ENCODE data around the gene TNPO2.

TNPO2 gene

DNA sequence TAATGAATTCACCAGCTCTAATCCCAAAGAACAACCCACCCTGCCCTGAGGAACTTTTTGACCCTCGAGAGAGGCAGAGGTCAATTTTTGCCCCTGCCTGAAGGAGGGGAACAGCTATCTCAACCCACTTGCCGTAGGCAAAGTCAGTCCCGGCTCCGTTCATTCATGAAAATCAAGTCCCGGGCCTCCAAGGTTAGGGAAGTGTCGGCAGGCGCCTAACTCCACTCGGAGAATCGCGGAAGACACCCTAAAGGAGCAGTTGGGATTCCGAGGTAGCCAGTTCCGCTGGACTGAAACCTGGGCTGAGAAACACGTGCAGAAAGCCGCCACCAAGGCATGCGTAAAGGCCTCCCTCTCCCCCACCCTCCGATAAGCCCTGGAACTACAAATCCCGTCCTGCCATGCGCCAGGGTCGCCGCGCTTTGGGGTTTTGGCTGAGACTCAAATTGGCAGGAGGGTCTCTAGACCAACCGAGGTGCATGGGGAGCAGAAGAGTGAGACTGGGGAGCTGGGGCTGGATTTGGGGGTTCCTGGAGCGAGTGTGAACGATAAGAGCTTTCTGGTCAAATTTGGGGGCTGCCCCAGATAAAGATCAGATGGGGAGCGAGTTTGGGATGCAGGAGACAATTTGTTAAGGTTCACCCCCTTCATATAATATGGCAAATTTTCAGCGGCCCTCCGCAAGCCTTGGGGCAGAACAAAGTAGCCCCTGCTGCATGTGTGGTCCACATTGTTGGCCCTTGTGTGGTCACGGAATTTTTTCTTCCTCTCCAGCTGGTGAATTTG, at the start of gene TNPO2:
TSS of gene TNPO2 (minus strand) at position 292 of the 786 bp plus-strand sequence. CDS start 2,955 bp downstream, outside the sequence.
- peak within 1 kb of the TSS; percentile 93 for H3K27ac ChIP-seq (ENCODE audit: low read length)
- peaks cover 39% of the 10 kb centered on the region for H3K4me1 ChIP-seq (ENCODE audit: control insufficient read depth, insufficient read depth, low read length)
- H3K27me3 ChIP-seq (ENCODE audit: control insufficient read depth in 1 of 2, insufficient read depth in 2 of 2, low read length in 2 of 2) = no peaks in the 10 kb centered on the region
- H3K9ac ChIP-seq (ENCODE audit: low read length in 2 of 2) = peak within 1 kb of the TSS; percentile 78 to 80
- no peaks in the 10 kb centered on the region for H3K9me3 ChIP-seq (ENCODE audit: control insufficient read depth in 2 of 2, low read length in 2 of 2)
- H3K4me3 ChIP-seq (ENCODE audit: low read length in 2 of 2) = peak within 1 kb of the TSS; percentile 81 to 86
- H3K36me3 ChIP-seq (ENCODE audit: control insufficient read depth in 2 of 2, insufficient read depth in 2 of 2, low read length in 2 of 2) = peaks cover 7 to 8% of the 10 kb centered on the region in 2 donors

DNA sequence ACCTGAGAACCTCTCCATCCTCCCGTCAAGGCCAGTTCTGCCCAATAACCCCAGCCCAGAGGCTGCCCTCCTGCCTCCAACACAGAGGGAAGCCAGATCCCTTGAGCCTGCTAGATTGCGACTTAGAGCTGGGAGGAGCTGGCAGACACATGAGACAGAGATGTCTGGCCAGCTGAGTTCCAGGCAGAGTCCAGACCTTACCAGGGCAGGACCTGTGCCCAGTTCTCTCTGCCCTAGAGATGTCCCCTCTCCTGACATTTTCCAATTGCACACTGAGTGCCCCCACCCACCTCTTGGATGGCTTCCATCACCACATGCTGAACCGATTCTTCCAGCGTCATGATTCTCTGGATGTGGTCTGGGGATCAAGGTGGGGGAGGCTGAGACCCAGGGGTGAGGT, 48.6 kb upstream of the TNPO2 start:
- peaks cover 0 to 2% of the 10 kb centered on the region in 2 donors for H3K36me3 ChIP-seq (ENCODE audit: control insufficient read depth in 2 of 2, insufficient read depth in 2 of 2, low read length in 2 of 2)
- H3K9ac ChIP-seq (ENCODE audit: low read length in 2 of 2) = no peak overlapping the region
- H3K27ac ChIP-seq (ENCODE audit: low read length) = no peak overlapping the region
- no peaks in the 10 kb centered on the region for H3K9me3 ChIP-seq (ENCODE audit: control insufficient read depth in 2 of 2, low read length in 2 of 2)
- H3K27me3 ChIP-seq (ENCODE audit: control insufficient read depth in 1 of 2, insufficient read depth in 2 of 2, low read length in 2 of 2) = no peaks in the 10 kb centered on the region
- H3K4me3 ChIP-seq (ENCODE audit: low read length in 2 of 2) = no peak overlapping the region
- H3K4me1 ChIP-seq (ENCODE audit: control insufficient read depth, insufficient read depth, low read length) = peaks cover 12% of the 10 kb centered on the region

DNA sequence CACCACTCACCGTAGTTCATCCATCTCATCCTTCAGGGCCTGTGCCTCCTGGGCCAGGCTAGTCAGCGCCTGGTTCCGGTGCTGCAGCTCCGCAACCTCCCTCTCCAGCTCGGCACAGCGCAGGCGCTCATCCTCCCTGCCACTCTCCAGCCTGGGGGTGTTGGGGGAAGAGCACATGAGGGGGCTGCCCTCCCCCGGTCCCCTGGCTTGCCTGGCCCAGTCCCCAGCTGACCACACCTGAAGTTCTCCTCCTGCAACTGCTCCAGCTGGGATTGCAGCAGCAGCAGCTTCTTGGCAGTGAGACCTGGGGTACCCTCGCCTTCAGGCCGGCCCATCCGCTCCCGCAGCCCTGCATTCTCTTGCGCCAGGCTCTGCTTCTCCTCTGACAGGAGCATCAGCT, 47.2 kb upstream of the TNPO2 start:
- H3K27me3 ChIP-seq (ENCODE audit: control insufficient read depth in 1 of 2, insufficient read depth in 2 of 2, low read length in 2 of 2) = no peaks in the 10 kb centered on the region
- H3K9me3 ChIP-seq (ENCODE audit: control insufficient read depth in 2 of 2, low read length in 2 of 2) = no peaks in the 10 kb centered on the region
- no peak overlapping the region for H3K9ac ChIP-seq (ENCODE audit: low read length in 2 of 2)
- peaks cover 9% of the 10 kb centered on the region for H3K4me1 ChIP-seq (ENCODE audit: control insufficient read depth, insufficient read depth, low read length)
- no peak overlapping the region for H3K4me3 ChIP-seq (ENCODE audit: low read length in 2 of 2)
- H3K36me3 ChIP-seq (ENCODE audit: control insufficient read depth in 2 of 2, insufficient read depth in 2 of 2, low read length in 2 of 2) = peaks cover 0 to 2% of the 10 kb centered on the region in 2 donors
- no peak overlapping the region for H3K27ac ChIP-seq (ENCODE audit: low read length)

DNA sequence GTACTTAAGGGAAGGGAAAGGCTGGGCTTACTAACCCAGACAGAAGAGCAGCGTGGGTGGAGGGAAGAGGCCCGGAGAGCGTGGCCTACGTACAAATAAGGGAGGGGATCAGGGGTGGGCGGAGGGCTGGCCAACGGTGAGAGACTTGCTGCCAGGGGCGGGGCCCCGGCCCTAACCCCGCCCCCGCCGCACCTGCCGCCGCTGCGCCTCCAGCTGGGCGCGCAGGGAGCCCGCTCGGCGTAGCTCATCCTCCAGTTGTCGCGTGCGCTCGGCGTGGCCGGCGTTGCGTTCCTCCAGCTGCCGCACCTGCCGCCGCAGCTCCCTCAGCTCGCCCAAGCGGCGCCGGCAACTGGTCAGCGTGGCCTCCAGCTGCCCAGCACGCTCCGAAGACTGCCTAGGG, 46.0 kb upstream of the TNPO2 start:
- Histone ChIP-seq H3K4me3 (ENCODE audit: low read length in 2 of 2) (no peak overlapping the region), H3K27me3 (ENCODE audit: control insufficient read depth in 1 of 2, insufficient read depth in 2 of 2, low read length in 2 of 2) (no peaks in the 10 kb centered on the region), H3K4me1 (ENCODE audit: control insufficient read depth, insufficient read depth, low read length) (peaks cover 3% of the 10 kb centered on the region), H3K9me3 (ENCODE audit: control insufficient read depth in 2 of 2, low read length in 2 of 2) (no peaks in the 10 kb centered on the region), H3K9ac (ENCODE audit: low read length in 2 of 2) (no peak overlapping the region), H3K27ac (ENCODE audit: low read length) (no peak overlapping the region), H3K36me3 (ENCODE audit: control insufficient read depth in 2 of 2, insufficient read depth in 2 of 2, low read length in 2 of 2) (peaks cover 0 to 2% of the 10 kb centered on the region in 2 donors)

DNA sequence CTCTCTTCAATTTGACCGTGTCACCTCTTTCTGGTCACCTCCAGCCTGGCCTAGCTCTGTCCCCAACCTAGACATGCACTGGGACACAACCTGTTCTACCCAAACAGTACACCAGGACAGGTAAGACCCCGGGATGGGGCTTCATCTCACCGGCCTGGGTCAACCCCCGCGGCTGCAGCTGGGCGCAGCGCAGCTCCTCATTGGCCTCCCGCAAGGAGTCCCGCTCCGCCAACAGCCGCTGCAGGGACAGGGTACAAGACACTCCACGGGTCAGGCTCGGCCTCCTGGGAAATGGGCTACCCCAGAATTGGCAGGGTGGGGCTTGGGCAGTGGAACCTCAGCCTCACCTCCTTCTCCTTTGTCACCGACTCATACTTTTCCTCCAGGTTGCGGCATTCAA, 43.9 kb upstream of the TNPO2 start:
- Histone ChIP-seq H3K36me3 (ENCODE audit: control insufficient read depth in 2 of 2, insufficient read depth in 2 of 2, low read length in 2 of 2) (peaks cover 0 to 7% of the 10 kb centered on the region in 2 donors), H3K4me3 (ENCODE audit: low read length in 2 of 2) (no peak overlapping the region), H3K27me3 (ENCODE audit: control insufficient read depth in 1 of 2, insufficient read depth in 2 of 2, low read length in 2 of 2) (no peaks in the 10 kb centered on the region), H3K4me1 (ENCODE audit: control insufficient read depth, insufficient read depth, low read length) (no peaks in the 10 kb centered on the region), H3K9me3 (ENCODE audit: control insufficient read depth in 2 of 2, low read length in 2 of 2) (no peaks in the 10 kb centered on the region), H3K9ac (ENCODE audit: low read length in 2 of 2) (no peak overlapping the region), H3K27ac (ENCODE audit: low read length) (no peak overlapping the region)

DNA sequence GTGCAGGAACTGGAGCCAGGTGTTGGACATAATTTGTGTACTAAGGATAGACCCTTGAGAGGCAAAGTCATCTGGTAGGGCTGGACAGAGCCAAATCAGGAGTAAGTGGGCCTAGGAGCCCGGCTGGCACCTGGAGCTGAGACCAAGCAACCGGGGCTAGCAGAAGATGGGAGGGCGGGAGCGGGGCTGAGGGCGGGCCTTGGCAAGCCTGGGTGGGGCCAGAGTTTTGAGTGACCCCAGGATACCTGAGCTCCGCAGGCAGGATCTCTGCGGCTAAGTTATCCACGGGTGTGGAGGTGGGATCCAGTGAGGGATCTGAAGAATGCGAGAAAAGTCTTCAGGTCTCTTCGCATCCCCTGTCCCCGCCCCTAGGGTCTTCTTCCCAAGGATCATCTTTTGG, 43.4 kb upstream of the TNPO2 start:
- H3K9ac ChIP-seq (ENCODE audit: low read length in 2 of 2) = no peak overlapping the region
- H3K27me3 ChIP-seq (ENCODE audit: control insufficient read depth in 1 of 2, insufficient read depth in 2 of 2, low read length in 2 of 2) = no peaks in the 10 kb centered on the region
- no peaks in the 10 kb centered on the region for H3K4me1 ChIP-seq (ENCODE audit: control insufficient read depth, insufficient read depth, low read length)
- no peak overlapping the region for H3K27ac ChIP-seq (ENCODE audit: low read length)
- H3K36me3 ChIP-seq (ENCODE audit: control insufficient read depth in 2 of 2, insufficient read depth in 2 of 2, low read length in 2 of 2) = peaks cover 0 to 7% of the 10 kb centered on the region in 2 donors
- no peaks in the 10 kb centered on the region for H3K9me3 ChIP-seq (ENCODE audit: control insufficient read depth in 2 of 2, low read length in 2 of 2)
- H3K4me3 ChIP-seq (ENCODE audit: low read length in 2 of 2) = no peak overlapping the region

DNA sequence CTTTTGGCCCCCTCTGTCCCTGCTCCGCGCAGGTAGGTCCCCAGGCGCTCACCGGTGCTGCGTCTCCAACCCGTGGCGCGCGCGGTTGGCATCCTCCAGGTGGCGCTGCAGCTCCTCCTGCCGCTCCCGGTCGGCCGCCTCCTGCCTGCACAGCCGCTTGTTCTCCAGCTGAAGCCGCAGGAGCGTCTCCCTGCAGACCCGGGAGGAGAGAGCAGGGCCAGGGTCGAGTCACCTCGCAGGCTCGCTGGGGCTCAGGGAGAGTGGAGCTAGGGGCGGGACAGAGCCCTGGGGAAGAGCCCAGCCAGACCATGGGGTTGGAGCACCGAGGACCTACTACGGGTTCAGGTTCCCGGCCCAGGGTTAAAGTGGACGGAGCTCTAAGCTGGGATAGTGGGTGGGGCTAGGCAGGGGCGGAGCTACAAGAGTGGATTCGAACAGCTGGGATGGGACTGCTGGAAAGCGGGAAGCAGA, 42.4 kb upstream of the TNPO2 start:
- Histone ChIP-seq H3K9ac (ENCODE audit: low read length in 2 of 2) (no peak overlapping the region), H3K27ac (ENCODE audit: low read length) (no peak overlapping the region), H3K36me3 (ENCODE audit: control insufficient read depth in 2 of 2, insufficient read depth in 2 of 2, low read length in 2 of 2) (peaks cover 0 to 7% of the 10 kb centered on the region in 2 donors), H3K27me3 (ENCODE audit: control insufficient read depth in 1 of 2, insufficient read depth in 2 of 2, low read length in 2 of 2) (no peaks in the 10 kb centered on the region), H3K9me3 (ENCODE audit: control insufficient read depth in 2 of 2, low read length in 2 of 2) (no peaks in the 10 kb centered on the region), H3K4me1 (ENCODE audit: control insufficient read depth, insufficient read depth, low read length) (no peaks in the 10 kb centered on the region), H3K4me3 (ENCODE audit: low read length in 2 of 2) (peak overlapping the region; percentile 70 to 73)

DNA sequence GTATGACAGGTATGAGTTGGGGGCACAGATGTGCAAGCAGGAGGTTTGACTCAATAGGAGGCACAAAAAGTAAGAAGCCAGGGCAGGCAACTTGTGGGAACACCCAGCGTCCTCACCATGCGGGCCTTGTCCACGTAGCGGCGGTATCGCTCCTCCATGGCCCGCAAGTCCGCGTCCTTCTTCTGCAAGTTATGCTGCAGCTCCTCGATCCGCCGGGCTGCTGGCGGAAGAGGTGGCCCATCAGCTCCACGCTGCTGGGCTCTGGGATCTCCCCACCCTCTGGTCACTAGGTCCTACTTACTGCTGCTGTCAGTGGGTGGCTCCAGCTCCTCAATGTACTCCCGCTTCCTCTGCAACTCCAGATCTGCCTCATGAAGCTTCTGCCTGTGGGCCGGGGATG, 41.0 kb upstream of the TNPO2 start:
- Histone ChIP-seq H3K36me3 (ENCODE audit: control insufficient read depth in 2 of 2, insufficient read depth in 2 of 2, low read length in 2 of 2) (peaks cover 0 to 5% of the 10 kb centered on the region in 2 donors), H3K4me1 (ENCODE audit: control insufficient read depth, insufficient read depth, low read length) (no peaks in the 10 kb centered on the region), H3K9ac (ENCODE audit: low read length in 2 of 2) (no peak overlapping the region), H3K4me3 (ENCODE audit: low read length in 2 of 2) (no peak overlapping the region), H3K9me3 (ENCODE audit: control insufficient read depth in 2 of 2, low read length in 2 of 2) (no peaks in the 10 kb centered on the region), H3K27me3 (ENCODE audit: control insufficient read depth in 1 of 2, insufficient read depth in 2 of 2, low read length in 2 of 2) (no peaks in the 10 kb centered on the region), H3K27ac (ENCODE audit: low read length) (no peak overlapping the region)

DNA sequence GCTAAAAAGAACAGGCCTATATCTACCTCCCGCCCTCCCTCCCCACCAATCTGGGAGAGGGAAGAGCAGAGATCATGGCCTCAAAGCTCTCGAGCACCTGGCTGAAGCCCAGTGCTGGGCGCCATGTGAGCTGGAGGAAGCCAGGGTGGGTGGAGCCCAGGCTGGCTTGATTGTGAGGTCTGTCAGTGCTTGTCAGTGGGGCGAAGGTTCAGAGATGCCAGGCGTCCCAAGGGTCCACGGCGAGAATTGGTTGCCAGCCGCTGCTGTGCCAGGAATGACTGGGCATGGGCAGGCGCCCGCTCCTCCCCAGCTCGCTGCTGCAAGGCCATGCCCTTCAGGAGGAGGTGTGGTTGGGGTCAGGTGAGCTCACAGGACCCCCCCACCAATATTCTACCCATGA, 39.4 kb upstream of the TNPO2 start:
- Histone ChIP-seq H3K9me3 (ENCODE audit: control insufficient read depth in 2 of 2, low read length in 2 of 2) (no peaks in the 10 kb centered on the region), H3K4me3 (ENCODE audit: low read length in 2 of 2) (no peak overlapping the region), H3K27me3 (ENCODE audit: control insufficient read depth in 1 of 2, insufficient read depth in 2 of 2, low read length in 2 of 2) (no peaks in the 10 kb centered on the region), H3K36me3 (ENCODE audit: control insufficient read depth in 2 of 2, insufficient read depth in 2 of 2, low read length in 2 of 2) (peaks cover 0 to 5% of the 10 kb centered on the region in 2 donors), H3K4me1 (ENCODE audit: control insufficient read depth, insufficient read depth, low read length) (no peaks in the 10 kb centered on the region), H3K27ac (ENCODE audit: low read length) (no peak overlapping the region), H3K9ac (ENCODE audit: low read length in 2 of 2) (no peak overlapping the region)

DNA sequence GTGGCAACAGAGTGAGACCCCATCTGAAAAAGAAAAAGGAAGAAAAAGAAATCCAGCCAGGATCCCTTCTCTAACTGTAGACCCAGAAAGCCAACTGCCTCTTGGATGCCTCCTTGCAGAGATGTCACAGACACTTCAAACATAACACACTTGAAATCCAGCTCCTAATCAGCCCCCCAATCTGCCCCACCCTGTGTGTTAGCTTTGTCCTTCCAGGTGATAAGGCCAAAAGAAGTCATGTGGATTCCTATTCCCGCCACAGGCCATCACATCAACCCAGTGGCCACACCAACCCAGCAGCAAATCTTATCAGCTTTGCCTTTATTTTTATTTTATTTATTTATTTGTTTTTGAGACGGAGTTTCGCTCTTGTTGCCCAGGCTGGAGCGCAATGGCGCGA, 36.0 kb upstream of the TNPO2 start:
- H3K27ac ChIP-seq (ENCODE audit: low read length) = no peak overlapping the region

More for the DNA sequence above, 36.0 kb upstream of the TNPO2 start:
- no peaks in the 10 kb centered on the region for H3K27me3 ChIP-seq (ENCODE audit: control insufficient read depth in 1 of 2, insufficient read depth in 2 of 2, low read length in 2 of 2)
- no peaks in the 10 kb centered on the region for H3K9me3 ChIP-seq (ENCODE audit: control insufficient read depth in 2 of 2, low read length in 2 of 2)
- H3K36me3 ChIP-seq (ENCODE audit: control insufficient read depth in 2 of 2, insufficient read depth in 2 of 2, low read length in 2 of 2) = peaks cover 0 to 5% of the 10 kb centered on the region in 2 donors
- peaks cover 9% of the 10 kb centered on the region for H3K4me1 ChIP-seq (ENCODE audit: control insufficient read depth, insufficient read depth, low read length)
- H3K4me3 ChIP-seq (ENCODE audit: low read length in 2 of 2) = no peak overlapping the region
- H3K9ac ChIP-seq (ENCODE audit: low read length in 2 of 2) = no peak overlapping the region
